Adrenal gland (tissue), 5 donors: Measurements from ENCODE around the gene TRIO.

Experiments
- CTCF ChIP-seq, 6 experiments: fragments of 450-650 bp in 4 of 6; fragments of 200-600 bp in 2 of 6; sonication (generic) in 1 of 6; IDR thresholded peaks; 1 replicate in 5 of 6; 2 replicates in 1 of 6; pipeline versions ENCODE4 v1.5.1 to v1.8.0; 2016 to 2021; ENCODE audit warnings: antibody characterized with exemption in 6 of 6, mild to moderate bottlenecking in 2 of 6, moderate library complexity in 1 of 6
- POLR2A ChIP-seq, 2 donors: fragments of 450-650 bp; IDR thresholded peaks; one replicate each; pipeline ENCODE4 v1.6.1; 2017; ENCODE audit warnings: antibody characterized with exemption in 2 of 2, mild to moderate bottlenecking in 2 of 2, moderate library complexity in 1 of 2
- donor health status: DM: no; HTN: no; CAD: no.

DNA sequence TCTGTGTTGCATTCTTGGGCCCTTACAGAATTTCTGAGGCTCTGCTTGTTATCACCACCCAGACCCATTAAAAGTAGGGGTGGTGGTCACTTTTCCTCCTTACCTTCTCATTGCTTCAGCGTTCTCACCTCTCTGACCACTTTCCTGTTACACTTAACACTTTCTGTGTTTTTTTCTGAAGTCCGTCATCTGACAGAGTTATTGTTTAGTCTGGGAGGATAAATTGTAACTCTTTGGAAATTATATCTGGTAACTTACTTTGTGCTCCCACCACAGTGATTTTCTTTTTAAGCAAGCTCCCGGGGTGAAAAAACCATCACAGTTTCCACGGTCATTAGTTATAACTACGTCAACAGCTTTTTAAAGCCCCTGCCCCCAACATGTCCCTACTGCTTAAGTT lies 227.2 kb downstream of the TRIO start:
- TF ChIP-seq CTCF (IDR thresholded peaks at IDR 0.05), result no peak
- no peak for TF ChIP-seq POLR2A (IDR thresholded peaks at IDR 0.05)
